Gastrocnemius medialis (tissue), 4 donors: ENCODE results near the gene AMPD2. TPM values are rescaled to one million over a fixed set of nuclear protein-coding genes. Genes with fewer than 3 reads are reported as not detected.

Source experiments
- ATAC-seq, 2 donors: fragments of 150-250 bp; one replicate each; pipeline ENCODE4 v1.9.1; 2016
- DNase-seq, 2 donors: peaks; one replicate each; pipeline ENCODE4 v3.0.0-alpha.2; 2019
- H3K27ac ChIP-seq, 4 donors: fragments of 200-600 bp; sonication (generic); 1 replicate in 1 of 4; 2 replicates in 3 of 4; pipeline ENCODE4 v1.5.1; 2016 to 2018; ENCODE audit warnings: mild to moderate bottlenecking in 2 of 4, moderate library complexity in 1 of 4
- H3K27me3 ChIP-seq, 3 donors: fragments of 200-600 bp; sonication (generic) in 2 of 3; 1 replicate in 1 of 3; 2 replicates in 2 of 3; pipeline versions ENCODE4 v1.5.1 to v1.6.0; 2016 to 2019; ENCODE audit warnings: mild to moderate bottlenecking in 1 of 3, moderate library complexity in 1 of 3
- H3K36me3 ChIP-seq, 2 donors: fragments of 200-600 bp; sonication (generic) in 1 of 2; one replicate each; pipeline ENCODE4 v1.5.1; 2017 to 2018
- H3K4me1 ChIP-seq, 2 donors: fragments of 200-600 bp; sonication (generic) in 1 of 2; one replicate each; pipeline ENCODE4 v1.5.1; 2016 to 2017; ENCODE audit warnings: mild to moderate bottlenecking in 2 of 2
- H3K4me3 ChIP-seq, 4 donors: fragments of 200-600 bp; sonication (generic) in 3 of 4; 1 replicate in 1 of 4; 2 replicates in 3 of 4; pipeline ENCODE4 v1.5.1; 2016 to 2019; ENCODE audit warnings: mild to moderate bottlenecking in 2 of 4
- H3K9me3 ChIP-seq, 3 donors: fragments of 200-600 bp; sonication (generic) in 2 of 3; 1 replicate in 1 of 3; 2 replicates in 2 of 3; pipeline ENCODE4 v1.5.1; 2016 to 2019
- POLR2A ChIP-seq, 2 donors: fragments of 450-650 bp; IDR thresholded peaks; one replicate each; pipeline ENCODE4 v1.6.1; 2017; ENCODE audit warnings: antibody characterized with exemption in 2 of 2, mild to moderate bottlenecking in 2 of 2, moderate library complexity in 2 of 2
- in situ Hi-C, 4 donors: fragments of 200-750 bp; cut with MboI; loops; one replicate each; pipeline versions ENCODE4 v1.15.0 to v1.8.0; 2017; ENCODE audit warnings: low sequenced_read_pairs in 4 of 4
- intact Hi-C: fragments of 100-400 bp; cut with DNase I; formaldehyde crosslinking; loops from one replicate; pipeline ENCODE4 v1.15.1; 2023; ENCODE audit warnings: low total_unique reads
- total RNA-seq, 4 donors: library from RNA; depleted of rRNA; stranded (reverse); fragments of >200 nt; gene quantifications; one replicate each; pipeline versions ENCODE4 v1.1.0 to v1.2.3, GENCODE V29; 2016
- TF ChIP-seq, protein P1 (sequence below), 5 experiments: fragments of 450-650 bp in 3 of 5; fragments of 200-600 bp in 2 of 5; sonication (generic) in 2 of 5; IDR thresholded peaks in 4 of 5; conservative IDR thresholded peaks in 1 of 5; 1 replicate in 4 of 5; 2 replicates in 1 of 5; pipeline ENCODE4 v1.5.1; 2016 to 2019; ENCODE audit warnings: antibody characterized with exemption in 5 of 5, mild to moderate bottlenecking in 3 of 5, moderate library complexity in 3 of 5

Gene AMPD2
- total RNA-seq, 4 donors from 2014 or later, result 5.3 to 19.4 (median 10.4) TPM

DNA sequence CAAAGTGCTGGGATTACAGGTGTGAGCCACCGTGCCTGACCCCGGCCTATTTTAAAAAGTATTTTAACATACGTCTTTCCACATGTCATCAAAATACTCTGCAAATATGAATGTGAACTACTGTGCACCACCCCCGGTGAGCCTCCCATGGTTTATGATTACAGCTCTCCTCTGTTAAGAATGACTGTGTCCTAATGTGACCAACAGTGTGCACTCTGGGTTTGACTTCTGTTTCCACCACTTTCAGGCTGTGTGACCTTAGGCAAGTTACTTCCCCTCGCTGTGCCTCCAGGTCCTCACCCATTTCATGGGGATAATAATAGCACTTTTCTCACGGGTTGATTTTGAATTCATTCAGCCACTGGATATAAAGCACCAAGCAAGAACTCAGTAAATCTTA is 14.7 kb downstream of the AMPD2 start:
- no peak for TF ChIP-seq POLR2A (IDR thresholded peaks at IDR 0.05)
- TF ChIP-seq, protein P1, sequence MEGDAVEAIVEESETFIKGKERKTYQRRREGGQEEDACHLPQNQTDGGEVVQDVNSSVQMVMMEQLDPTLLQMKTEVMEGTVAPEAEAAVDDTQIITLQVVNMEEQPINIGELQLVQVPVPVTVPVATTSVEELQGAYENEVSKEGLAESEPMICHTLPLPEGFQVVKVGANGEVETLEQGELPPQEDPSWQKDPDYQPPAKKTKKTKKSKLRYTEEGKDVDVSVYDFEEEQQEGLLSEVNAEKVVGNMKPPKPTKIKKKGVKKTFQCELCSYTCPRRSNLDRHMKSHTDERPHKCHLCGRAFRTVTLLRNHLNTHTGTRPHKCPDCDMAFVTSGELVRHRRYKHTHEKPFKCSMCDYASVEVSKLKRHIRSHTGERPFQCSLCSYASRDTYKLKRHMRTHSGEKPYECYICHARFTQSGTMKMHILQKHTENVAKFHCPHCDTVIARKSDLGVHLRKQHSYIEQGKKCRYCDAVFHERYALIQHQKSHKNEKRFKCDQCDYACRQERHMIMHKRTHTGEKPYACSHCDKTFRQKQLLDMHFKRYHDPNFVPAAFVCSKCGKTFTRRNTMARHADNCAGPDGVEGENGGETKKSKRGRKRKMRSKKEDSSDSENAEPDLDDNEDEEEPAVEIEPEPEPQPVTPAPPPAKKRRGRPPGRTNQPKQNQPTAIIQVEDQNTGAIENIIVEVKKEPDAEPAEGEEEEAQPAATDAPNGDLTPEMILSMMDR (IDR thresholded peaks at IDR 0.05 in 4 of 5, conservative IDR thresholded peaks at IDR 0.05 in 1 of 5), result no peak
- no peaks in the 10 kb centered on the region for H3K9me3 ChIP-seq
- DNase-seq, result no peak
- in situ Hi-C loops (loop anchor here in 1 of 4 donors (10.0 kb wide), 1 partner anchor 351 kb away; the partner anchor contains the start of gene AHCYL1), intact Hi-C loops (no loop called here)
- H3K36me3 ChIP-seq, result peaks cover 0 to 14% of the 10 kb centered on the region in 2 donors
- peaks cover 4 to 10% of the 10 kb centered on the region in 2 donors for H3K4me1 ChIP-seq
- H3K27me3 ChIP-seq, result no peaks in the 10 kb centered on the region
- no peak for ATAC-seq
- H3K27ac ChIP-seq, result no peak overlapping the region
- H3K4me3 ChIP-seq, result no peak overlapping the region

DNA sequence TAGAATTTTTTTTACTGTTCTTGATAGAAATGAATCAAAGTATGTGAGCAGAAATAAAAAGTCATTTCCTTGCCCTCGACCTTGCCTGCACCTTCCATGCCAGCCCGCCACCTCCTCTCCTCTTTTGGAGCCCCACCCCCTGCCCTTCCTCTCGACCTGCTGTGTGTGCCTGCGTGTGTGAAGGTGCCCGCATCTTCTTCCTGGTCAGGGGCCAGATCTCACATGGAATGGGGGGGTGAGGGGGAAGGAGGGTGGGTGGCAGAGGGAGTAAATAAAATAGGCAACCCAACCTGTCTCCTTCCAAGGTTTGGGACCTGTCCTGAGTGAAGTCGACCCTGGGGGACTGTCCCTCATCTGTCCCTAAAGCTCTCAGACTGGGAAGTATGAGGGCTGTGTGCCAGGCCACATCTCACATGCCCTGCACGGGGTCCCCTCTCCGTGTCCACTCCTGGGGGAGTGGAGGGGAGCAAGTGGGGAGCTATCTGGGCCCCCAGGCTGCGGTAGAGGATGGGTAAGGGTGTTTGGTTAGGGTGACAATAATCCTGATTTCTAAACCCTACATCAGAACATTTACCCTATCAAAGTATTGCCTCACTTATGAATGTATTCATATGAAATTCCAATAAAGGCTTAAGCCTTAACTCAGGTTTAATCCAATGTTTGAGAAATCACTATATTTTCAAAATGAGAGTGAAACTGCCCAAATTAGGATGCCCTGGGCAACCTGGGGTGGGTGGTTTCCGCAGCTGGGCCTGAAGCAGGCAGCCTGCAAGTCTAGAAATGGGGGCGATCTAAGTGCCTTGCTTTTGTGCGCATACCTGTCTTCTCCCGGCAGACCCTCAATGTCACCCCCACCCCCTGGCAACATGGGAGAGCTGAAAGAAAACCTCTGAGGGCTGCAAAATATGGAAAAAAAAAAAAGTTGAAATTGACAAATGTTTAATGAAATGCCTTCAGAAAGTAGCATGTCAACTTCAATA is 15.4 kb downstream of the AMPD2 start:
- no peak for DNase-seq
- TF ChIP-seq, protein P1 (IDR thresholded peaks at IDR 0.05 in 4 of 5, conservative IDR thresholded peaks at IDR 0.05 in 1 of 5), result no peak
- TF ChIP-seq POLR2A (IDR thresholded peaks at IDR 0.05), result no peak
- in situ Hi-C loops, result loop anchor here in 2 of 4 donors (5.0 to 10.0 kb wide), 2 partner anchors 137 to 350 kb away; partner anchors contain the start of gene AHCYL1 (in 1 of the 2)

DNA sequence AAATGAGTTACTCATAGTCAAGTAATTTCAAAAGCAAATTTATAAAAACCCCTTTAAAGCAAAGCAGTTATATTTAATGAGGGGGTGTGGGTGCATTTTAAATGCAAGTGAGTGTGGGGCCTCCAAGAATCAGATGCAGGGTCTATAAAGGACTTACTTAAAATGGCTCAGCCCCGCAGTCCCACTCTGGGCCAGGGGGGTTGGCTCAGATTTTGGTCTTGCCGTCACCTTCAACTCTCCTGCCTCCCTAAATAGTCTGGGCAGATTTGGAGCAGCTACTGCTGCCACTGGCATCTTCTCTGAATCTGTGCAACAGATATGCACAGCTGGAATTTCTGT is 16.2 kb downstream of the AMPD2 start:
- intact Hi-C loops, result no loop called here
- DNase-seq, result no peak

More for the DNA sequence above, 15.4 kb downstream of the AMPD2 start:
- Histone ChIP-seq H3K9me3 (no peaks in the 10 kb centered on the region), H3K4me3 (no peak overlapping the region), H3K27ac (no peak overlapping the region), H3K27me3 (no peaks in the 10 kb centered on the region), H3K36me3 (peaks cover 0 to 9% of the 10 kb centered on the region in 2 donors), H3K4me1 (peaks cover 4 to 10% of the 10 kb centered on the region in 2 donors)
- intact Hi-C loops, result no loop called here
- no peak for ATAC-seq

DNA sequence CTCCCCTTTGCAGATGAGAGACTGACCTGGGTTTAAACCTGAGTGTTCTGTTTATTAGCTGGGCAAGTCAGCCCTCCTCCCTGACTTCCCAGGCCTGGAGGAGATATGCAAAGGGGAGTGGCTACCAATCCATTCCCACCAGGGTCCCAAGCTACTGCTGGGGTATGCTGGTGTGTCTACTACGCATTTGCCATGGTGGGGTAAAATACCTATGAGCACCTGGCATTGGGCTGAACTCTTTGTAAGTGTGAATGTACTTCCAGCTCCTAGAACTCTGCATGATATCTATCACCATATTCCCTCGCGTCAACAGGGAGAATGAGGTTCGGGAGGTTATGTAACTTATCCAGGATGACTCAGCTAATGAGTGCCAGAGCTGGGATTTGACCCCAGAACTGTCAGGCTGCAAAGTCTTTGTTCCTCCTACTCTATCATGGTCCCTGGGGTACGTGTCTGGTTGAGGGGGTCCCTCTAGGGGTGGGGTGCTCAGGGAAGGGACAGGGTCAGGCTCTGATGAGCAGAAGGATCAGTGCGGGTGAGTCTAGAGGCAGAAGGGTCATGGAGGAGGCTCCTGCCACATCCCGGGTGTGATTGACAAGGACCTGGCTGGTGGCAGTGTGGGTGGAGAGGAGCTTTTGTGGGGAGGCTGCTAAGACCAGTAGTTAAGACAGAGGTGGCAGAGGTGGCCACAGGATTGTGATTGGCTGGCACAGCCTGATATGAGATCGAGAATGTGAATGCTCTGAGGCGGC is 16.7 kb downstream of the AMPD2 start:
- no peak overlapping the region for H3K27ac ChIP-seq
- peaks cover 4 to 10% of the 10 kb centered on the region in 2 donors for H3K4me1 ChIP-seq
- H3K27me3 ChIP-seq, result no peaks in the 10 kb centered on the region
- ATAC-seq (no peak), DNase-seq (no peak)
- H3K4me3 ChIP-seq, result no peak overlapping the region
- no peaks in the 10 kb centered on the region for H3K9me3 ChIP-seq
- TF ChIP-seq POLR2A (IDR thresholded peaks at IDR 0.05), result no peak
- TF ChIP-seq, protein P1 (IDR thresholded peaks at IDR 0.05 in 4 of 5, conservative IDR thresholded peaks at IDR 0.05 in 1 of 5), result no peak
- intact Hi-C loops (no loop called here), in situ Hi-C loops (loop anchor here in 2 of 4 donors (5.0 to 10.0 kb wide), 2 partner anchors 136 to 348 kb away; partner anchors contain the start of gene AHCYL1 (in 1 of the 2))
- peaks cover 0 to 2% of the 10 kb centered on the region in 2 donors for H3K36me3 ChIP-seq

More for the DNA sequence above, 16.2 kb downstream of the AMPD2 start:
- Histone ChIP-seq H3K9me3 (no peaks in the 10 kb centered on the region), H3K4me3 (no peak overlapping the region), H3K36me3 (peaks cover 0 to 7% of the 10 kb centered on the region in 2 donors), H3K4me1 (peaks cover 4 to 10% of the 10 kb centered on the region in 2 donors), H3K27me3 (no peaks in the 10 kb centered on the region), H3K27ac (no peak overlapping the region)
- in situ Hi-C loops, result loop anchor here in 2 of 4 donors (5.0 to 10.0 kb wide), 2 partner anchors 136 to 349 kb away; partner anchors contain the start of gene AHCYL1 (in 1 of the 2)
- no peak for TF ChIP-seq POLR2A (IDR thresholded peaks at IDR 0.05)
- TF ChIP-seq, protein P1 (IDR thresholded peaks at IDR 0.05 in 4 of 5, conservative IDR thresholded peaks at IDR 0.05 in 1 of 5), result no peak
- no peak for ATAC-seq
